Ovary (tissue), 3 donors: ENCODE data around the gene UBE2QL1.

Experiments
- EP300 ChIP-seq: sonication (generic); formaldehyde crosslinking; IDR thresholded peaks from one replicate; pipeline ENCODE4 v1.6.1; 2017; ENCODE audit warnings: antibody characterized with exemption
- POLR2A ChIP-seq: fragments of 450-650 bp; IDR thresholded peaks from one replicate; pipeline ENCODE4 v1.6.1; 2017; ENCODE audit warnings: antibody characterized with exemption, mild to moderate bottlenecking, moderate library complexity
- TF ChIP-seq, protein P1 (sequence below), 3 donors: fragments of 450-650 bp in 2 of 3; fragments of 200-600 bp in 1 of 3; IDR thresholded peaks; one replicate each; pipeline versions ENCODE4 v1.5.1 to v1.8.0; 2016 to 2022; ENCODE audit warnings: antibody characterized with exemption in 3 of 3, mild to moderate bottlenecking in 1 of 3
- donor health status: DM: no; HTN: no; CAD: no.

DNA sequence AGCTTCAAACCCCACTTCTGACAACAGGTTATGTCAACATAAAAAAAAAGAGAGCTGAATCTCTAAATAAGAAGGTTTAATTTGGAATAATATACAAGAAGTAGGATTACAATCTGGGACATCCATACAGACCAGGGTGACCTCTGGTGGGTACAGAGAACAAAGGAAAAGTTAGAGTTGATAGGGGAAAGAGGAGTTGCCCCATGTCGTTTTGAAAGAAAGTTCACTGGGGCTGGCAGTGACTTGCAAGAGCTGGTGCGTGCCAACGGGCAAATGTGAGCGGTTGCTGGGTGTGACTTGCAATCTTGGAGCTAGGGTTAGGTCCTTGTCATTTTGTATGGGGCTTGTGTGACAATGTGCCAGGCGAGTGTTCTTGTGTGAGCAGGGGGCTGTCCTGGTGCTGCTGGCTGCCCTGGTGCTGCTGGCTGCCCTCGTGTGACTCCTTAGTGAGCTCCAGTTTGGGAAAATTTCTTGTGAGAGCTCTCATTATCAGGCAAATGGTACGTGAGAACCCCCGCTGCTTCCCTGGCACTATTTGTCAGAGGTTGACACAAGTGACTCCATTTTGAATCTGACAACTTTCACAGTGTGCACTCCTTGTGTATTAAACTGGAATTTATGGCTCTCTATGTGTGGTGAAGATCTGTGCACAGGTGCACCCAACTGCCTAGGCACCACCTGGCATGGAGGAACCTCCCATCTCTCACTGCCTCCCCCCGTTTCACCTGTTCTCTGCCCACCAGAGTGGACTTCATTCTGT is 69.8 kb downstream of the UBE2QL1 start:
- TF ChIP-seq, protein P1, sequence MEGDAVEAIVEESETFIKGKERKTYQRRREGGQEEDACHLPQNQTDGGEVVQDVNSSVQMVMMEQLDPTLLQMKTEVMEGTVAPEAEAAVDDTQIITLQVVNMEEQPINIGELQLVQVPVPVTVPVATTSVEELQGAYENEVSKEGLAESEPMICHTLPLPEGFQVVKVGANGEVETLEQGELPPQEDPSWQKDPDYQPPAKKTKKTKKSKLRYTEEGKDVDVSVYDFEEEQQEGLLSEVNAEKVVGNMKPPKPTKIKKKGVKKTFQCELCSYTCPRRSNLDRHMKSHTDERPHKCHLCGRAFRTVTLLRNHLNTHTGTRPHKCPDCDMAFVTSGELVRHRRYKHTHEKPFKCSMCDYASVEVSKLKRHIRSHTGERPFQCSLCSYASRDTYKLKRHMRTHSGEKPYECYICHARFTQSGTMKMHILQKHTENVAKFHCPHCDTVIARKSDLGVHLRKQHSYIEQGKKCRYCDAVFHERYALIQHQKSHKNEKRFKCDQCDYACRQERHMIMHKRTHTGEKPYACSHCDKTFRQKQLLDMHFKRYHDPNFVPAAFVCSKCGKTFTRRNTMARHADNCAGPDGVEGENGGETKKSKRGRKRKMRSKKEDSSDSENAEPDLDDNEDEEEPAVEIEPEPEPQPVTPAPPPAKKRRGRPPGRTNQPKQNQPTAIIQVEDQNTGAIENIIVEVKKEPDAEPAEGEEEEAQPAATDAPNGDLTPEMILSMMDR (IDR thresholded peaks at IDR 0.05): no peak
- no peak for TF ChIP-seq POLR2A
- TF ChIP-seq EP300: no peak
